B cell (primary cell): ENCODE measurements around the gene TIAM1. TPM values are rescaled to one million over a fixed set of nuclear protein-coding genes. Genes with fewer than 3 reads are reported as not detected.

Source experiments
- ATAC-seq: fragments of 200-7000 bp; cut with Tn5 transposase; one replicate; pipeline ENCODE4 v1.10.0; 2021; ENCODE audit warnings: low read depth, mild to moderate bottlenecking, moderate number of reproducible peaks, moderate library complexity
- CTCF ChIA-PET: fragments of 350-600 bp; sonication (Branson Sonifier 250); formaldehyde crosslinking; loops from one replicate; lab custom pipeline; 2021; ENCODE audit warnings: antibody characterized with exemption, inconsistent platforms; lab: Charles Lee
- POLR2A ChIA-PET: fragments of 350-600 bp; sonication (Branson Sonifier 250); formaldehyde crosslinking; loops from one replicate; lab custom pipeline; 2021; ENCODE audit warnings: antibody characterized with exemption; lab: Charles Lee
- DNase-seq: peaks from one replicate; pipeline ENCODE4 v3.0.0; 2013
- H2AFZ ChIP-seq: 2 replicates; pipeline ENCODE4 v1.6.1; 2012; ENCODE audit warnings: mild to moderate bottlenecking, low read depth, low read length; ENCODE audit not compliant: insufficient read depth, poor library complexity, severe bottlenecking
- H3K27ac ChIP-seq, 2 donors: 1 replicate in 1 of 2; 2 replicates in 1 of 2; pipeline ENCODE4 v1.5.1; 2012 to 2013; ENCODE audit warnings: low read length in 2 of 2, mild to moderate bottlenecking in 2 of 2, moderate library complexity in 1 of 2
- H3K27me3 ChIP-seq, 4 experiments: fragments of 200-600 bp in 1 of 4; sonication (generic) in 1 of 4; replicated peaks in 1 of 4; 1 replicate in 2 of 4; 2 replicates in 2 of 4; pipeline versions ENCODE4 v1.6.1 to v1.7.0; 2013 to 2016; ENCODE audit warnings: low read length in 3 of 4, mild to moderate bottlenecking in 2 of 4, mixed read lengths in 1 of 4, moderate library complexity in 1 of 4; ENCODE audit not compliant: insufficient read depth in 4 of 4, control insufficient read depth in 3 of 4; ENCODE audit errors: control extremely low read depth in 1 of 4
- H3K36me3 ChIP-seq, 2 experiments: replicated peaks in 1 of 2; 1 replicate in 1 of 2; 2 replicates in 1 of 2; pipeline versions ENCODE4 v1.6.1 to v1.7.1; 2013; ENCODE audit warnings: low read length in 1 of 2; ENCODE audit not compliant: insufficient read depth in 2 of 2, control insufficient read depth in 1 of 2; ENCODE audit errors: control extremely low read depth in 1 of 2, extremely low read depth in 1 of 2
- H3K4me1 ChIP-seq, 2 donors: fragments of 200-600 bp in 1 of 2; sonication (generic) in 1 of 2; 1 replicate in 1 of 2; 2 replicates in 1 of 2; pipeline versions ENCODE4 v1.5.1 to v1.6.1; 2013 to 2017; ENCODE audit warnings: low read length in 2 of 2; ENCODE audit not compliant: control insufficient read depth in 2 of 2, insufficient read depth in 2 of 2
- H3K4me2 ChIP-seq: replicated peaks from 2 replicates; pipeline ENCODE3; 2012; ENCODE audit warnings: mild to moderate bottlenecking, low read depth, low read length; ENCODE audit not compliant: poor library complexity, severe bottlenecking
- H3K4me3 ChIP-seq, 5 experiments: fragments of 200-600 bp in 1 of 5; sonication (generic) in 1 of 5; 1 replicate in 3 of 5; 2 replicates in 2 of 5; pipeline versions ENCODE4 v1.5.1 to v1.7.0; 2011 to 2016; ENCODE audit warnings: low read length in 4 of 5, mild to moderate bottlenecking in 4 of 5, low read depth in 2 of 5, control low read depth in 1 of 5, moderate library complexity in 1 of 5; ENCODE audit not compliant: insufficient read depth in 1 of 5; ENCODE audit errors: control extremely low read depth in 1 of 5, extremely low read depth in 1 of 5
- H3K79me2 ChIP-seq: fragments of 200-600 bp; sonication (generic); one replicate; pipeline ENCODE4 v1.6.0; 2016; ENCODE audit warnings: low read length; ENCODE audit not compliant: control insufficient read depth, insufficient read depth
- H3K9ac ChIP-seq: fragments of 200-600 bp; sonication (generic); 2 replicates; pipeline ENCODE4 v1.6.1; 2017; ENCODE audit warnings: mild to moderate bottlenecking, low read length, moderate library complexity
- H3K9me3 ChIP-seq, 3 donors: one replicate each; pipeline versions ENCODE4 v1.6.1 to v1.7.1; 2013; ENCODE audit warnings: low read length in 2 of 3; ENCODE audit not compliant: control insufficient read depth in 2 of 3, insufficient read depth in 1 of 3; ENCODE audit errors: control extremely low read depth in 1 of 3
- H4K20me1 ChIP-seq: 2 replicates; pipeline ENCODE4 v1.6.0; 2012; ENCODE audit warnings: mild to moderate bottlenecking, low read length; ENCODE audit not compliant: insufficient read depth, control insufficient read depth, poor library complexity, severe bottlenecking
- H3K27ac Mint-ChIP-seq: one replicate; pipeline ENCODE4 v1.8.0; 2021; ENCODE audit warnings: mixed read lengths
- H3K27me3 Mint-ChIP-seq: one replicate; pipeline ENCODE4 v1.8.0; 2021; ENCODE audit warnings: mixed read lengths
- H3K4me1 Mint-ChIP-seq: one replicate; pipeline ENCODE4 v1.8.0; 2021; ENCODE audit warnings: mixed read lengths
- H3K4me3 Mint-ChIP-seq: one replicate; pipeline ENCODE4 v1.8.0; 2021; ENCODE audit warnings: mixed read lengths
- H3K9me3 Mint-ChIP-seq: one replicate; pipeline ENCODE4 v1.8.0; 2022; ENCODE audit warnings: mixed read lengths; ENCODE audit not compliant: insufficient read depth
- CTCF ChIP-seq: fragments of 200-600 bp; IDR thresholded peaks from one replicate; pipeline ENCODE4 v1.8.0; 2022; ENCODE audit warnings: antibody characterized with exemption, mild to moderate bottlenecking
- EZH2 ChIP-seq: IDR thresholded peaks from 2 replicates; pipeline ENCODE4 v1.6.1; 2012; ENCODE audit warnings: borderline replicate concordance, low read depth, mild to moderate bottlenecking, moderate library complexity, low read length; ENCODE audit not compliant: insufficient read depth, poor library complexity, severe bottlenecking
- WGBS: methylation state at CpG from one replicate; pipeline ENCODE4 v1.1.5; 2013; ENCODE audit warnings: missing lambda C conversion rate; ENCODE audit not compliant: insufficient coverage; 5-methylcytosine and 5-hydroxymethylcytosine counted together
- intact Hi-C: fragments of 100-400 bp; cut with micrococcal nuclease; formaldehyde crosslinking; loops from one replicate; pipeline ENCODE4 v1.10.0; 2022
- polyA plus RNA-seq: library from polyadenylated mRNA; depleted of rRNA; stranded (reverse); fragments of >200 nt; gene quantifications from 2 replicates; pipeline ENCODE4 v1.2.3, GENCODE V29; 2012
- total RNA-seq, 2 donors: library from RNA; stranded (reverse); fragments of 120-200 nt in 1 of 2; gene quantifications; 1 replicate in 1 of 2; 2 replicates in 1 of 2; pipeline versions ENCODE4 v1.2.3 to v1.2.4, GENCODE V29; 2013 to 2022

Gene TIAM1
- total and polyA plus RNA-seq, 2 donors (not counting 1 experiment from before 2014, with no cell fraction given), result 0.51 to 1.0 TPM

- Histone ChIP-seq H3K36me3 (no peaks in the 10 kb centered on the region), H3K4me1 (no peaks in the 10 kb centered on the region), H3K4me2 (no peak overlapping the region), H3K27me3 (no peaks in the 10 kb centered on the region), H3K4me3 (no peak overlapping the region), H3K9me3 (peaks cover 0 to 5% (median 0%) of the 10 kb centered on the region in 3 donors), H3K27ac (no peak overlapping the region), H4K20me1 (no peaks in the 10 kb centered on the region), H3K9ac (no peak overlapping the region), H2AFZ (no peak overlapping the region), H3K79me2 (no peaks in the 10 kb centered on the region)
- POLR2A ChIA-PET, result no interaction called here
- no CpG with 5 or more reads among the region's 2 CpGs for WGBS
- CTCF ChIA-PET, result no interaction called here
- Mint-ChIP-seq H3K27me3 (no peaks in the 10 kb centered on the region), H3K9me3 (no peaks in the 10 kb centered on the region), H3K4me1 (no peaks in the 10 kb centered on the region), H3K27ac (no peak overlapping the region), H3K4me3 (no peak overlapping the region)
- DNase-seq (no peak), ATAC-seq (no peak)
- TF ChIP-seq EZH2 (no peak), CTCF (no peak)
- intact Hi-C loops, result no loop called here
These were observed 23.7 kb upstream of the TIAM1 start for GRCh38 chr21:31367801-31368200.

GRCh38 chr21:31366825-31367224 lies 22.8 kb upstream of the TIAM1 start:
- no peaks in the 10 kb centered on the region for H3K27me3 Mint-ChIP-seq

More at GRCh38 chr21:31366825-31367224, 22.8 kb upstream of the TIAM1 start:
- no peaks in the 10 kb centered on the region for H3K36me3 ChIP-seq
- H3K27ac ChIP-seq, result no peak overlapping the region
- ATAC-seq, result no peak
- H3K79me2 ChIP-seq, result no peaks in the 10 kb centered on the region
- no peak for TF ChIP-seq CTCF
- no peak for TF ChIP-seq EZH2
- H3K4me3 Mint-ChIP-seq, result no peak overlapping the region
- no peaks in the 10 kb centered on the region for H4K20me1 ChIP-seq
- no peak overlapping the region for H3K4me2 ChIP-seq
- no peak overlapping the region for H3K27ac Mint-ChIP-seq
- H2AFZ ChIP-seq, result no peak overlapping the region
- H3K9me3 ChIP-seq, result no peaks in the 10 kb centered on the region
- no peaks in the 10 kb centered on the region for H3K27me3 ChIP-seq
- no peak overlapping the region for H3K9ac ChIP-seq
- intact Hi-C loops, result no loop called here
- ChIA-PET CTCF (no interaction called here), POLR2A (no interaction called here)
- H3K4me1 ChIP-seq, result no peaks in the 10 kb centered on the region
- H3K4me3 ChIP-seq, result no peak overlapping the region
- H3K4me1 Mint-ChIP-seq, result no peaks in the 10 kb centered on the region
- WGBS, result no CpG with 5 or more reads among the region's 2 CpGs
- no peaks in the 10 kb centered on the region for H3K9me3 Mint-ChIP-seq
- no peak for DNase-seq
